HG03095 (cell line): Measurements from ENCODE around the gene IFRD1.
"Not testable (repeated sequence)": the region's sequence is repeated elsewhere in the genome, so short reads cannot be mapped to it uniquely, and the experiment has no call there.

Source experiments
- ATAC-seq: cut with Tn5 transposase; IDR thresholded peaks from one replicate; pipeline ENCODE4 v1.9.1; 2021; ENCODE audit warnings: moderate library complexity; ENCODE audit not compliant: unreplicated experiment

The IFRD1 gene

GRCh38 chr7:112511451-112512202 is 61.4 kb downstream of the IFRD1 start:
- no peak for ATAC-seq

- no peak for ATAC-seq
Measured at GRCh38 chr7:112512451-112513210, 62.4 kb downstream of the IFRD1 start.

- no peak for ATAC-seq
Measured at GRCh38 chr7:112515989-112516388, 65.7 kb downstream of the IFRD1 start.

- ATAC-seq, result not testable (repeated sequence)
Measured at GRCh38 chr7:112516418-112516817, 66.2 kb downstream of the IFRD1 start.

GRCh38 chr7:112517487-112517886 is 67.2 kb downstream of the IFRD1 start:
- no peak for ATAC-seq

- ATAC-seq, result no peak
Measured at GRCh38 chr7:112520787-112521186, 70.5 kb downstream of the IFRD1 start.

- no peak for ATAC-seq
Measured at GRCh38 chr7:112521942-112522341, 71.7 kb downstream of the IFRD1 start.

- no peak for ATAC-seq
Measured at GRCh38 chr7:112523871-112524270, 73.6 kb downstream of the IFRD1 start.
